PFSK-1 (cell line): Measurements from ENCODE around the gene HK3.

Source experiments
- FOXP2 ChIP-seq: optimal IDR thresholded peaks from 2 replicates; pipeline ENCODE3; 2011; ENCODE audit warnings: borderline replicate concordance, control low read depth, inconsistent platforms; ENCODE audit not compliant: insufficient read depth; ENCODE audit errors: extremely low read length, extremely low read depth
- POLR2AphosphoS5 ChIP-seq: IDR thresholded peaks from 2 replicates; pipeline ENCODE4 v1.6.1; 2012; ENCODE audit warnings: low read depth, mild to moderate bottlenecking, control low read depth, low read length, moderate library complexity
- SIN3A ChIP-seq: IDR thresholded peaks from 2 replicates; pipeline ENCODE4 v1.6.1; 2012; ENCODE audit warnings: mild to moderate bottlenecking, low read length, moderate library complexity, borderline replicate concordance; ENCODE audit not compliant: insufficient read depth
- TAF1 ChIP-seq: IDR thresholded peaks from 2 replicates; pipeline ENCODE4 v1.6.1; 2012; ENCODE audit warnings: low read length, control low read depth, borderline replicate concordance; ENCODE audit not compliant: insufficient read depth
- TF ChIP-seq, protein P1 (sequence below), 2 experiments: IDR thresholded peaks; 2 replicates each; pipeline versions ENCODE4 v1.6.1 to v1.8.0; 2011 to 2012; ENCODE audit warnings: low read depth in 2 of 2, low read length in 2 of 2, control low read depth in 1 of 2, inconsistent platforms in 1 of 2, mild to moderate bottlenecking in 1 of 2, moderate library complexity in 1 of 2; ENCODE audit not compliant: insufficient read depth in 1 of 2

Gene HK3

DNA sequence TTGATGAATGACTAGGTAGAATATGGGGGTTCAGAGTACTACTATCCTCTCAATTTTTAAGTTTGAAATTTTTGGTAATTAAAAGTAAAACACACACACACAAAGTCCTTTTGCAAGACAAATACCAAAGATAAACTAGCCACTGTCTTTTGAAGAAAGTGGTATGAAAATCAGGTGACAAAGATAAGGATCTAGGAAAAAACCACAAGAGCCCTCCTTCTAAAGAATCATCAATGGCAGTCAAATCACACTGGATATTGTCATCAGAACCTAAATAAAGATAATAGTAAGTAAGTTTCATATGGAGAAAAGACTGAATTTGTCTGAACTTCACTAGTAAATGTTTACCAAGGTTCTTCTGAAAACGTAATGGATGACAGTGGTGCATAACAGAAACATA is 30.5 kb upstream of the HK3 start:
- TF ChIP-seq SIN3A (no peak), FOXP2 (no peak)
- TF ChIP-seq, protein P1, sequence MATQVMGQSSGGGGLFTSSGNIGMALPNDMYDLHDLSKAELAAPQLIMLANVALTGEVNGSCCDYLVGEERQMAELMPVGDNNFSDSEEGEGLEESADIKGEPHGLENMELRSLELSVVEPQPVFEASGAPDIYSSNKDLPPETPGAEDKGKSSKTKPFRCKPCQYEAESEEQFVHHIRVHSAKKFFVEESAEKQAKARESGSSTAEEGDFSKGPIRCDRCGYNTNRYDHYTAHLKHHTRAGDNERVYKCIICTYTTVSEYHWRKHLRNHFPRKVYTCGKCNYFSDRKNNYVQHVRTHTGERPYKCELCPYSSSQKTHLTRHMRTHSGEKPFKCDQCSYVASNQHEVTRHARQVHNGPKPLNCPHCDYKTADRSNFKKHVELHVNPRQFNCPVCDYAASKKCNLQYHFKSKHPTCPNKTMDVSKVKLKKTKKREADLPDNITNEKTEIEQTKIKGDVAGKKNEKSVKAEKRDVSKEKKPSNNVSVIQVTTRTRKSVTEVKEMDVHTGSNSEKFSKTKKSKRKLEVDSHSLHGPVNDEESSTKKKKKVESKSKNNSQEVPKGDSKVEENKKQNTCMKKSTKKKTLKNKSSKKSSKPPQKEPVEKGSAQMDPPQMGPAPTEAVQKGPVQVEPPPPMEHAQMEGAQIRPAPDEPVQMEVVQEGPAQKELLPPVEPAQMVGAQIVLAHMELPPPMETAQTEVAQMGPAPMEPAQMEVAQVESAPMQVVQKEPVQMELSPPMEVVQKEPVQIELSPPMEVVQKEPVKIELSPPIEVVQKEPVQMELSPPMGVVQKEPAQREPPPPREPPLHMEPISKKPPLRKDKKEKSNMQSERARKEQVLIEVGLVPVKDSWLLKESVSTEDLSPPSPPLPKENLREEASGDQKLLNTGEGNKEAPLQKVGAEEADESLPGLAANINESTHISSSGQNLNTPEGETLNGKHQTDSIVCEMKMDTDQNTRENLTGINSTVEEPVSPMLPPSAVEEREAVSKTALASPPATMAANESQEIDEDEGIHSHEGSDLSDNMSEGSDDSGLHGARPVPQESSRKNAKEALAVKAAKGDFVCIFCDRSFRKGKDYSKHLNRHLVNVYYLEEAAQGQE (IDR thresholded peaks at IDR 0.05; ENCODE audit: insufficient read depth in 1 of 2, low read depth in 2 of 2, low read length in 2 of 2), result no peak

DNA sequence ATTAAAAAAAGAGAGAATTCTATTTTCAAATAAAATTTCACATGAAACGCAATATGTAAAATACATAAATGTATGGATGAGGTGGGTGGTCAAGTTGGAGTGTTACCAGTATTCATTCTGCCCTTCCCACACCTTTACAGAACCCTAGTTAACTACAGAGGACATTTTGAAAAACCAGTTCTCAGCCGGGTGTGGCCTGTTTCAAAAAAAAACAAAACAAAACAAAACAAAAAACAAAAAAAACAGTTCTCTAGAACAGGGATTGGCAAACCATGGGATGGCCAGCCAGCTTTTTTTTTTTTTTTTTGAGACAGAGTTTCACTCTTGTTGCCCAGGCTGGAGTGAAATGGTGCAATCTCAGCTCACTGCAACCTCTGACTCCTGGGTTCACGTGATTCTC is 28.4 kb upstream of the HK3 start:
- TF ChIP-seq FOXP2, result no peak
- no peak for TF ChIP-seq SIN3A
- TF ChIP-seq, protein P1 (IDR thresholded peaks at IDR 0.05; ENCODE audit: insufficient read depth in 1 of 2, low read depth in 2 of 2, low read length in 2 of 2), result no peak
- TF ChIP-seq TAF1, result no peak
- no peak for TF ChIP-seq POLR2AphosphoS5

DNA sequence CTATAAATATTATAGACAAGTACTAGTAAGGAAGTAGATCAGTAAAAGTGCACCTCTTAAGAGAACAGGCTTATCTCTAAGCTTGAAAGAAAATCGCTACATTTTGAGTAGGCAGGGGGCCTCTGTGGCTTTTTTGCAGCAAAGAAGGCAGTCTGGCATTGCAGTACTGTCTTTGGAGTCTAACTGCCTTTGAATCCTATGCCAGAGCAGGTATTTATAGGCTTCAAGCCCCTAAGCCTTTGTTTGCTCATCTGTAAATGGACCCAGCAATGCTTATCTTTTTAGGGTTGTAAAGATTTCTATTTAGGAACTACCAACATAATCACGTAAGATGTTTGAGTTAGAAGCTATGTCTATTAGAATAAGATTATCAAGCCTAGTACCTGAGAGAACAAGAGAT is 23.7 kb upstream of the HK3 start:
- TF ChIP-seq SIN3A (no peak), POLR2AphosphoS5 (no peak), FOXP2 (no peak), TAF1 (no peak)
- TF ChIP-seq, protein P1 (IDR thresholded peaks at IDR 0.05; ENCODE audit: insufficient read depth in 1 of 2, low read depth in 2 of 2, low read length in 2 of 2), result no peak

DNA sequence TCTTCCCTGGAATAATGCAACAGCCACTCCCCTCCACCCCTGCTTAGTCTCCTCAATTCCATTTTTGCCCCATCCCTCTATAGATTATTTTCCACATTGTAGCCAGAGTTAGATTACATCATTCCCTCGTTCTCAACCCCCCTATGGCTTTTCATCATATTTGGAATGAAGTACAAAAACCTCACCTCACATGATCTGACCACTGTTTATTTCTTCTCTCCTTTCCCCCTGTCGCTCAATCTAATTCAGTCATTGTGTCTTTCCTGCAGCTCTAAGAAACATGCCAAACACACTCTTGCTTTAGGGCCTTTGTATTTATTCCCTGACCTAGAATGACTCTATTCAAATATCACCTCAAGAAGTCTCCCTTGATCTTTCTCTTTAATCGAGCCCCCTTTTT is 22.6 kb upstream of the HK3 start:
- TF ChIP-seq TAF1 (no peak), SIN3A (no peak), FOXP2 (no peak), POLR2AphosphoS5 (no peak)
- TF ChIP-seq, protein P1 (IDR thresholded peaks at IDR 0.05; ENCODE audit: insufficient read depth in 1 of 2, low read depth in 2 of 2, low read length in 2 of 2), result no peak

DNA sequence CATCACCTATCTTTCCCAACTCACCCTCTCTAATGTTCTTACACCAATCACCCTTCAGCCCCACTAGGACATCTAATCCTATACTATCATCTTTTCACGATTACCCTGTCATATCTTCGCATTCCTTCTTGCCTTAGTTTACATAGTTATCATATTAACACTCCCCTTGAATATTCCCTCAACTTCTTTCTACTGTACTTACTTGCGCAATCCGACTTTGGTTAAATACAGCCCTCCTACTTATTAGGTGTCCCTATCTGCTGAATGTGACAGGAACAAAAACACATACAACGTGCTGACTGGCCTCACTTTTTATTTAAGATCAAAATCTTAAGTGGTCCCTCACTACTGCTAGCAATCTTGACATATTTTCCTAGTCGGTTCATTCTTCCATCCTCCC is 19.5 kb upstream of the HK3 start:
- TF ChIP-seq FOXP2, result no peak
- no peak for TF ChIP-seq SIN3A
- TF ChIP-seq POLR2AphosphoS5, result no peak
- TF ChIP-seq TAF1, result no peak
- TF ChIP-seq, protein P1 (IDR thresholded peaks at IDR 0.05; ENCODE audit: insufficient read depth in 1 of 2, low read depth in 2 of 2, low read length in 2 of 2), result no peak
